ENCODE measurements around the gene USP24.

Gene USP24

GRCh38 chr1:55069280-55069679 lies 145.9 kb downstream of the USP24 start:
- no peak overlapping the region for H3K4me3 ChIP-seq (ENCODE audit: low read length)
- no peak for TF ChIP-seq CTCF (IDR thresholded peaks at IDR 0.05; ENCODE audit: insufficient read depth, low read depth, low read length, missing control alignments)
- no peak for DNase-seq (ENCODE audit: low read depth)

- H3K4me3 ChIP-seq (ENCODE audit: low read length), result no peak overlapping the region
- no peak for DNase-seq (ENCODE audit: low read depth)
- no peak for TF ChIP-seq CTCF (IDR thresholded peaks at IDR 0.05; ENCODE audit: insufficient read depth, low read depth, low read length, missing control alignments)
Measured at GRCh38 chr1:55068638-55069037, 146.5 kb downstream of the USP24 start.

- H3K4me3 ChIP-seq (ENCODE audit: low read length), result no peak overlapping the region
- no peak for TF ChIP-seq CTCF (IDR thresholded peaks at IDR 0.05; ENCODE audit: insufficient read depth, low read depth, low read length, missing control alignments)
- DNase-seq (ENCODE audit: low read depth), result no peak
Measured at GRCh38 chr1:55067914-55068313, 147.2 kb downstream of the USP24 start.

- no peak overlapping the region for H3K4me3 ChIP-seq (ENCODE audit: low read length)
- DNase-seq (ENCODE audit: low read depth), result no peak
- TF ChIP-seq CTCF (IDR thresholded peaks at IDR 0.05; ENCODE audit: insufficient read depth, low read depth, low read length, missing control alignments), result no peak
Measured at GRCh38 chr1:55067022-55067778, 148.0 kb downstream of the USP24 start.

GRCh38 chr1:55065648-55066047 lies 149.5 kb downstream of the USP24 start:
- TF ChIP-seq CTCF (IDR thresholded peaks at IDR 0.05; ENCODE audit: insufficient read depth, low read depth, low read length, missing control alignments), result no peak
- DNase-seq (ENCODE audit: low read depth), result no peak
- H3K4me3 ChIP-seq (ENCODE audit: low read length), result no peak overlapping the region

- DNase-seq (ENCODE audit: low read depth), result peak; percentile 53
- H3K4me3 ChIP-seq (ENCODE audit: low read length), result no peak overlapping the region
- TF ChIP-seq CTCF (IDR thresholded peaks at IDR 0.05; ENCODE audit: insufficient read depth, low read depth, low read length, missing control alignments), result no peak
Measured at GRCh38 chr1:55064861-55065263, 150.3 kb downstream of the USP24 start.

- no peak overlapping the region for H3K4me3 ChIP-seq (ENCODE audit: low read length)
- DNase-seq (ENCODE audit: low read depth), result no peak
- peak; percentile 34 for TF ChIP-seq CTCF (IDR thresholded peaks at IDR 0.05; ENCODE audit: insufficient read depth, low read depth, low read length, missing control alignments)
Measured at GRCh38 chr1:55064071-55064581, 151.0 kb downstream of the USP24 start.

Data from epithelial cell of esophagus (primary cell).